Stimulated activated CD4-positive, alpha-beta T cell treated with anti-CD3 and anti-CD28 coated beads, Interleukin-4, amount 100 ng/mL, for 4 hours (primary cell): Measurements from ENCODE around the gene CD300E.

Source experiments
- DNase-seq, 2 experiments: peaks; one replicate each; pipeline ENCODE4 v3.0.0-alpha.2; 2020

CD300E gene

DNA sequence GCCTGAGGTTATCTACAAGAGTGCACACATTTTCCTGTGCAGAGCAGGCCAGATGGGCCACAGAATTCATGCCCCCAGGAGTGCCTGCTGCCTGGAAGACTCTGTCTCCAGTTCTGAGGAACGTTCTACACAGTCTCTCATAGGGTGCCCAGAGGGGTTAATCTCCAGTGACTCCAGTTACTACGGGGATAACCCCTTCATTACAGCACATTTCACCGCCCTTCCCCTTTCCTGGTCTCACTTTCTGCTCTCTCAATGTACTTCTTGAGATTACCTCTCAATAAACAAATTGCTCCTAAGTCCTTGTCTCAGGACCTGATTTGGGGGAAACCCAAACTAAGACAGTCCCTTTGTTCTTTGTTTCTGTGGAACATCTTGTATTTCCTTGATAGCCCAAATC, 62.0 kb downstream of the CD300E start:
- DNase-seq, result no peak
